ENCODE data around the gene CLRN1. TPM values are rescaled to one million over a fixed set of nuclear protein-coding genes. Genes with fewer than 3 reads are reported as not detected.

CLRN1 gene
- total RNA-seq, 4 donors from 2014 or later, result 0.14 TPM; not detected in 3

GRCh38 chr3:150920236-150920635, 52.3 kb downstream of the CLRN1 start:
- WGBS, 2 donors (ENCODE audit: low coverage in 1 of 2), result 69 to 73% methylated on average over 2 of the region's 2 CpGs
- DNase-seq, result no peak
- Histone ChIP-seq H3K36me3 (no peaks in the 10 kb centered on the region), H3K27me3 (no peaks in the 10 kb centered on the region), H3K4me1 (no peaks in the 10 kb centered on the region), H3K27ac (no peak overlapping the region), H3K9me3 (no peaks in the 10 kb centered on the region), H3K4me3 (no peak overlapping the region)
- intact Hi-C loops (cut with DNase I; ENCODE audit: low total_unique reads) (no loop called here), in situ Hi-C loops (cut with MboI; ENCODE audit: low pct_ligation_motif_present in 1 of 4, low pct_unique_long_range_greater_than_20kb in 1 of 4, low sequenced_read_pairs in 3 of 4) (loop anchor here in 1 of 4 donors (25.0 kb wide), 1 partner anchor 217 kb away; no protein-coding TSS in a partner anchor)
- TF ChIP-seq POLR2AphosphoS5 (IDR thresholded peaks at IDR 0.05), result no peak
- no peak for TF ChIP-seq EP300 (IDR thresholded peaks at IDR 0.05; ENCODE audit: low read depth)
- no peak for TF ChIP-seq CTCF (IDR thresholded peaks at IDR 0.05)
- no peak for TF ChIP-seq POLR2A (IDR thresholded peaks at IDR 0.05)

GRCh38 chr3:150917951-150918350, 54.6 kb downstream of the CLRN1 start:
- Histone ChIP-seq H3K4me1 (no peaks in the 10 kb centered on the region), H3K9me3 (no peaks in the 10 kb centered on the region), H3K27ac (no peak overlapping the region), H3K36me3 (no peaks in the 10 kb centered on the region), H3K27me3 (no peaks in the 10 kb centered on the region), H3K4me3 (no peak overlapping the region)
- TF ChIP-seq CTCF (IDR thresholded peaks at IDR 0.05), result no peak
- TF ChIP-seq POLR2A (IDR thresholded peaks at IDR 0.05), result no peak
- TF ChIP-seq POLR2AphosphoS5 (IDR thresholded peaks at IDR 0.05), result no peak
- TF ChIP-seq EP300 (IDR thresholded peaks at IDR 0.05; ENCODE audit: low read depth), result no peak
- intact Hi-C loops (cut with DNase I; ENCODE audit: low total_unique reads) (no loop called here), in situ Hi-C loops (cut with MboI; ENCODE audit: low pct_ligation_motif_present in 1 of 4, low pct_unique_long_range_greater_than_20kb in 1 of 4, low sequenced_read_pairs in 3 of 4) (loop anchor here in 1 of 4 donors (25.0 kb wide), 1 partner anchor 219 kb away; no protein-coding TSS in a partner anchor)
- 58 to 62% methylated on average over 6 to 7 of the region's 7 CpGs for WGBS, 2 donors (ENCODE audit: low coverage in 1 of 2)
- DNase-seq, result no peak

DNA sequence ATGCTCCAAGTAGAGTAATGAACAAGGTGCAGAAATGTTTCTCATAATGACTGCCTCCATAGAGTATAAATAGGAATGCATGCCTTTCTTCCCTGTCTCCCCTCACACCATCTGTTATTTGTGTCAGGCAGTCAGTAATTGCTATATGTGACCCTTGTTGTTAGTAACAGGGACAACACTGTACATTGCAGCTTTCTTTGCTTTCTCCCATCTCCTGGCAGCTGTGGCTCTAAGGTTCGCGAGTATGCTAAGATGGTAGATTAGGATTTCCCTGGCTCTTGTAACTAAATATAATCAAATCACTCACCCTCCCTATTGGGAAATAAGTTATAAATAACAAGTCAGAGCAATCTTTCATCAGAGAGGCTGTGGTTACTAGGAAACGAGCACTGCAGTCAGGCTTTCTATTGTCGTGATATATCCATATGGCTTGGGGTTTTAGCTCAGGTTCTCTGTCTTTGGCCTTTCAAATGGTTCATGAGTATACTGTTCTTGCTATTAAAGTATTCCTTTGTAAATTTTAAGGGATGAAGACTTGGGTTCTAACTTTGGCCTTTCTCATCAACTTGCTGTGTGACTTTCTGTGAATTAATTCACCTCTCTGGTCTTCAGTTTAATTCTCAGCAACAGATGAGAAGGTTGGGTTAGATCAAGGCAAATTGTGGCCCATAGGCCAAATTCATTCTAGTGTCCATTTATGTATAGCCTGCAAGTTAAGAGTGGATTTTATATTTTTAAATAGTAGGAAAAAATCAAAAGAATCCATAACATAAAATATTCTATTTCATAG, 59.2 kb downstream of the CLRN1 start:
- TF ChIP-seq POLR2A (IDR thresholded peaks at IDR 0.05), result no peak
- TF ChIP-seq POLR2AphosphoS5 (IDR thresholded peaks at IDR 0.05), result no peak
- no peak for TF ChIP-seq CTCF (IDR thresholded peaks at IDR 0.05)
- no peak for TF ChIP-seq EP300 (IDR thresholded peaks at IDR 0.05; ENCODE audit: low read depth)
- WGBS, 2 donors (ENCODE audit: low coverage in 1 of 2), result 58 to 69% methylated on average over 4 of the region's 4 CpGs
- in situ Hi-C loops (cut with MboI; ENCODE audit: low pct_ligation_motif_present in 1 of 4, low pct_unique_long_range_greater_than_20kb in 1 of 4, low sequenced_read_pairs in 3 of 4), result loop anchor here in 1 of 4 donors (25.0 kb wide), 1 partner anchor 224 kb away; no protein-coding TSS in a partner anchor

GRCh38 chr3:150912501-150912900, 60.0 kb downstream of the CLRN1 start:
- intact Hi-C loops (cut with DNase I; ENCODE audit: low total_unique reads), result no loop called here
- Histone ChIP-seq H3K27ac (no peak overlapping the region), H3K4me3 (no peak overlapping the region), H3K27me3 (no peaks in the 10 kb centered on the region), H3K4me1 (no peaks in the 10 kb centered on the region), H3K9me3 (no peaks in the 10 kb centered on the region), H3K36me3 (no peaks in the 10 kb centered on the region)
- no peak for TF ChIP-seq EP300 (IDR thresholded peaks at IDR 0.05; ENCODE audit: low read depth)
- no peak for TF ChIP-seq POLR2AphosphoS5 (IDR thresholded peaks at IDR 0.05)
- TF ChIP-seq CTCF (IDR thresholded peaks at IDR 0.05), result no peak
- no peak for TF ChIP-seq POLR2A (IDR thresholded peaks at IDR 0.05)
- WGBS, 2 donors (ENCODE audit: low coverage in 1 of 2), result 53 to 68% methylated on average over 3 of the region's 3 CpGs
- no peak for DNase-seq
- in situ Hi-C loops (cut with MboI; ENCODE audit: low pct_ligation_motif_present in 1 of 4, low pct_unique_long_range_greater_than_20kb in 1 of 4, low sequenced_read_pairs in 3 of 4), result loop anchor here in 1 of 4 donors (25.0 kb wide), 1 partner anchor 225 kb away; no protein-coding TSS in a partner anchor

More for the DNA sequence above, 59.2 kb downstream of the CLRN1 start:
- H3K4me3 ChIP-seq, result no peak overlapping the region
- DNase-seq, result no peak
- H3K27ac ChIP-seq, result no peak overlapping the region
- no peaks in the 10 kb centered on the region for H3K9me3 ChIP-seq
- no peaks in the 10 kb centered on the region for H3K27me3 ChIP-seq
- no peaks in the 10 kb centered on the region for H3K36me3 ChIP-seq
- intact Hi-C loops (cut with DNase I; ENCODE audit: low total_unique reads), result no loop called here
- H3K4me1 ChIP-seq, result no peaks in the 10 kb centered on the region

Measured in transverse colon (tissue), 4 donors.